ENCODE data around the gene EIF1B. TPM values are rescaled to one million over a fixed set of nuclear protein-coding genes. Genes with fewer than 3 reads are reported as not detected.
"Not testable (repeated sequence)": the region's sequence is repeated elsewhere in the genome, so short reads cannot be mapped to it uniquely, and the experiment has no call there.

The EIF1B gene
- total RNA-seq = 10 to 100 TPM; 47.0 to 49.2 TPM

DNA sequence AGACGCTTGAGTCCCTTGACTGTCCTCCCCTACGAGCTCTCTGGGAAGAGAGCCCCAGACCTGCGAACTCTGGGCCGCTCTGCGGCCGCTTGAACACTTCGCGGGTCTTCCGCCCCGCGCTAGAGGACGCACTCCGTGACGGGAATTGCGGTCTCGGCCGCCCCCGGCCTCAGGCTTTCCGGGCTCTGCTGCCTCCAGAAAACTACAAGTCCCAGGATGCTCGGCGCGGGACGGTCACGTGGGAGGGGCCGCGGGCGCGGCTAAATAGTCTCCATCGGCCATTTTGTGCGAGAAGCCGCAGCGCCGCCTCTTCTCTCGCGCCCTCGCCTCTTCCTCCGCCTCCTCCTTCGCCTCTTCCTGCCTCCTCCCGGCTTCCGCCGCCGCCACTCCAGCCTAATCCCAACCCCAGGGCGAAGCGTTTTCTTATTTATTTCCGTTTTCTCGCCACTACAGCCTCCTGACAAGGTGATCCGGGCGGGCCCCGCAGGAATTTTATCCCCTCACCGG, at the start of gene EIF1B:
Gene EIF1B (plus strand): TSS at position 290 of the 507 bp plus-strand sequence. CDS start 235 bp downstream, outside the sequence.
- Mint-ChIP-seq H3K27me3 (ENCODE audit: low read depth) (no peaks in the 10 kb centered on the region), H3K36me3 (ENCODE audit: low read depth) (peaks cover 20% of the 10 kb centered on the region), H3K4me1 (ENCODE audit: low read depth) (peaks cover 24% of the 10 kb centered on the region), H3K9me3 (no peaks in the 10 kb centered on the region), H3K27ac (peak within 1 kb of the TSS; percentile 98), H3K4me3 (peak within 1 kb of the TSS; percentile 99)
- peak; percentile 99 for DNase-seq
- CTCF ChIA-PET = interaction anchor here (0.6 to 8.1 kb wide), 8 partner anchors 9 to 197 kb away, joined by 3 to 59 read pairs (median 4); partner anchors contain the start of genes RPL14 and ZNF620
- intact Hi-C loops (cut with micrococcal nuclease) = loop anchor here (1.0 to 2.0 kb wide), 8 partner anchors 28 to 1653 kb away; partner anchors contain the start of genes RPL14, RPSA, ULK4 and ZNF621

DNA sequence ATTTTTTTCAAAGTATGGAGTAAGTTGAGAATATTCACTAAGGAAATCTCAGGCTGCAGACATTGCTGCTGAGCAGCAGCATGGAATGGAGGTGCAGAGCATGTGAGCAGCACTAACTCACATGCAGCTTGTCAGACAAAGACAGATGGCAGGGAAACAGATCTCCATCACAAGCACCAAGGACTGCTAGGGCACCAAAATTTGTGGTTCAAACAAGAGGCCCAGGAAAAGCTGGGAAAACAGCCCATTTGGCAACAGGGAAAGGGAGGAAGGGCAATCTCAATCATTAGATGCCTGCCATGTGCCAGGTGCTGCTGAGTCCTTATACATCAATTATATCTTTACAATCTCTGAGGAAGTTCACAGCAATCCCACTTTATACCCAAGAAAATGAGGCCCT, 47.2 kb upstream of the EIF1B start:
- no peak overlapping the region for H3K4me3 Mint-ChIP-seq
- H3K9me3 Mint-ChIP-seq = no peaks in the 10 kb centered on the region
- no peaks in the 10 kb centered on the region for H3K4me1 Mint-ChIP-seq (ENCODE audit: low read depth)
- intact Hi-C loops (cut with micrococcal nuclease) = no loop called here
- no peak for DNase-seq
- H3K27ac Mint-ChIP-seq = no peak overlapping the region
- H3K36me3 Mint-ChIP-seq (ENCODE audit: low read depth) = no peaks in the 10 kb centered on the region
- H3K27me3 Mint-ChIP-seq (ENCODE audit: low read depth) = no peaks in the 10 kb centered on the region
- CTCF ChIA-PET = no interaction called here

DNA sequence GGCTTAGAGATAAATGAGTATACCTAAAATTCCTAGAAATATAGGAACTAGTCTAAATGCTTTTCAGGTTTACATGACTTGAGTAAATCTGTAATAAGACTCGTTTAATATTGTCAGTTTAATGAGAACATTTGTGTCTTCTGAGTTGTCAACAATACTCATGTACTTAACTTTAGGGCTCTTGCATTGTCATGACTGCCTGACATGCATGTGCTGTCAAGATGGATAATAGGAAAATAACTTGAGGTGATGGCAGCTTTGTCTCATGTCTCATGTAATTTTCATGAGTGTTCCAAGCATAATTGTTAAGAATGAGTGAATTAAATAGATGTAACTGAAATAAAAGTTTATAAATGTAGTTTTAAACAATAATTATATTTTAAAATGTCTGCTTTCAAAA, 45.1 kb upstream of the EIF1B start:
- no peak for DNase-seq
- no peak overlapping the region for H3K27ac Mint-ChIP-seq

DNA sequence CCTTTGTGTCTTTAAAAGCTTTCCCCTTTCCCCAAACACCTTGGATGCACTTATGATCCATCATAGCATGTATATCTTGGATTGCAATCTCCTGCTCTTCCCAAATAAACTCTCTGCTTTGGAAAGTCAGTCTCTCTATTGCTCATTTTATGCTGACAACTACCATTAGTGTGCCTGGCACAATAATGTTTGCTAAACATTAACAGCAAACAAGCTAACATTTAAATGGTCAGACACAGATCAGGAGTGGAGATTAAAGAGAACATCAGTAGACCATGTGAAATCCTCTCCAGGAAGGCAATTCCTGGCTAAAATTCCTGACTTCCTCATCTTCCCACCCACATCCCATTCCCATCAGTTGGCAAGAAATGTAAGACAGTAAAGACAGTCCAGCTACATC, 44.3 kb upstream of the EIF1B start:
- Mint-ChIP-seq H3K4me3 (no peak overlapping the region), H3K27me3 (ENCODE audit: low read depth) (no peaks in the 10 kb centered on the region), H3K36me3 (ENCODE audit: low read depth) (no peaks in the 10 kb centered on the region), H3K9me3 (peaks cover 1% of the 10 kb centered on the region), H3K27ac (no peak overlapping the region), H3K4me1 (ENCODE audit: low read depth) (no peaks in the 10 kb centered on the region)
- DNase-seq = no peak
- CTCF ChIA-PET = interaction anchor here (1.5 kb wide), 1 partner anchor 13 kb away, joined by 4 read pairs; no protein-coding TSS in a partner anchor
- intact Hi-C loops (cut with micrococcal nuclease) = no loop called here

More for the DNA sequence above, 45.1 kb upstream of the EIF1B start:
- intact Hi-C loops (cut with micrococcal nuclease) = no loop called here
- Mint-ChIP-seq H3K4me1 (ENCODE audit: low read depth) (no peaks in the 10 kb centered on the region), H3K4me3 (no peak overlapping the region), H3K27me3 (ENCODE audit: low read depth) (no peaks in the 10 kb centered on the region), H3K36me3 (ENCODE audit: low read depth) (no peaks in the 10 kb centered on the region), H3K9me3 (no peaks in the 10 kb centered on the region)
- CTCF ChIA-PET = interaction anchor here (1.5 kb wide), 1 partner anchor 14 kb away, joined by 4 read pairs; no protein-coding TSS in a partner anchor

DNA sequence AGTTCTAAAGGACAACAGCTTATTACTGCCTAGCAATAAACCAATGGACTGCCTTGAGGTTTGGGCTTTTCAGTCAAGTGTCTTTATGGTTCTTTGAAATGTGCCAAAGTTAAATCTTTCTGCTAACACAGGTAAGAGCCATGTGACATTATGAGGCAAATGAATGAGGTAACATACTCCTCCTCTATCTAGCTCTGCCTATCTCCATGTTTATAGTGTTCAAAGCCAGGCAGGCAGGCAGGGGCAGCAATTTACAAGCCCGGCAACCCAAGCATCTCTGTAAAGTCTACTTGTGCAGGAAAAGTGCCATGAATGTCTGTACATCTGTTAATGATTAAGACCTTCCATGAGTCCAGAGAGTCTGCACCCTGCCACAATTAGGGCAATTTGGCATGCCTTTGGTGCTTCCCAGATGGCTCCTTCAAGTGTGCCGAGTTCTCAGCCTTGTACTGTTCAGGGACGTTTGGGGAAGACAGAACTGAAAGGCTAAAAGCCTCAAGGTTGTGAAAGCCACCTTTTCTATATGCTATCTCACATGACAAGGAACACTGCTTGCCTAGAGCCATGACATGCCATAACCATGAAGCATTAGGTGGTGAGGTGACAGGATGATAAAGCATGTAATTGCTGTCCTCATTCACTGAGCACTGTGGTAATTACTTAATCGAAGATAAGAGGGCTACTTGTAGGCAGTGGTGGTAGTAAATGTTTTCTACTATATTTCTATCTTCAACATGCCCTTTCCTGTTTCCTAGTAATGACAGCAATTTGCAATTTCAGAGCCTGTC, 41.4 kb upstream of the EIF1B start:
- Mint-ChIP-seq H3K36me3 (ENCODE audit: low read depth) (peaks cover 7% of the 10 kb centered on the region), H3K4me3 (no peak overlapping the region), H3K27ac (no peak overlapping the region), H3K27me3 (ENCODE audit: low read depth) (no peaks in the 10 kb centered on the region), H3K4me1 (ENCODE audit: low read depth) (no peaks in the 10 kb centered on the region), H3K9me3 (peaks cover 5% of the 10 kb centered on the region)
- DNase-seq = no peak
- intact Hi-C loops (cut with micrococcal nuclease) = no loop called here
- CTCF ChIA-PET = no interaction called here

DNA sequence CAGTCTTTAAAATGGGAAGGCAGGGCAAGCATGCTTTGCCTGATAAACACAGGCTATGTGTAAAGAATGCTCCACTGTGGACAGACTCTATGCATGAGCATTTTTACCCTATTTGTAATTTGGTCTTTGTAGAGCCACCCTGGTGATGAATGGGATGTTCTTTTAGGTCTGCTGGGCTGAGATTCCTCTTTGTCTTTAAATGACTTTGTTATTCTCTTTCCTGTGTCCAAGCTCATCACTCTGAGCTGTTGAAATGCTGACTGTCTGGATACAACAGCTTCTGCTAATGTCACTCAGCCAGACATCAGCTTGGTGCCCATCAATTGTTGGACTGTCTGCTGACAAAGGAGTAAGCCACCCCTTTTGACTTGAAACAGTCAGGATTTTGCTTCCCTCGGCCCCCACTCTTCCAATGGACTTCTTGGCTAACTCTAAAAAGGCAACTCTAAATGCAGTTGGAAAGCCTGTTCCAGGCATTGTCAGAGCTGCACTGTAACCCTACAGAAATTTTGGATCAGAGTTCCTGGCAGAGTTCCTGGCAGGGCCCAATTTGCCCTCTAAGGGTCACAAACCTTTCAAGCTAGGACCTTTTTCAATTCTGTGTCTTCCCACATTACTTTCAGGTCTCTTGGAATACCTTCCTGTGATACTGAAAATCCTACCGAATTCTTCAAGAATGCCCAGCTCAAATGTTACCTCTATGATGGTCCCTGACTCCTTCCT, 40.5 kb upstream of the EIF1B start:
- Mint-ChIP-seq H3K36me3 (ENCODE audit: low read depth) (peaks cover 7% of the 10 kb centered on the region), H3K4me3 (no peak overlapping the region), H3K4me1 (ENCODE audit: low read depth) (no peaks in the 10 kb centered on the region), H3K9me3 (peaks cover 5% of the 10 kb centered on the region), H3K27ac (no peak overlapping the region), H3K27me3 (ENCODE audit: low read depth) (no peaks in the 10 kb centered on the region)
- DNase-seq = no peak
- intact Hi-C loops (cut with micrococcal nuclease) = no loop called here
- CTCF ChIA-PET = no interaction called here

DNA sequence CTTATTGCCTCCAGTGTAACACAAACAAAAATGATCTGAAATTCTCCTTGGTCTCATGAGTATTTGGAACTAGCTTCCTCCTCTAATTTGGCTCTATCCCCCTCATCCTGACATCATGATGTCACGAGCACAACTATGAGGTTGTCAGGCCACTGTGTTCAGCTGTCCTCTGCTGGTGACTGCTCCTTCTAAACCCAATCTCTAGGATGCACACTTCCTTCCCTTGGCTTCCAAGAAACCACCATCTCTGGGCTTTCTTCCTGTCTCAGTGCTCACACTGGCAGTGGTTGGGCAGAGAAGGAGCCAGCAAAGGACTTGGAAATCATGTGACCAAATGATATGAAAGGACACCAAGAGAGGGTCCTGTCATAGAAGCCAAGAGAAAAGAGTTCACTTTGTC, 30.7 kb upstream of the EIF1B start:
- Mint-ChIP-seq H3K4me1 (ENCODE audit: low read depth) (no peaks in the 10 kb centered on the region), H3K27me3 (ENCODE audit: low read depth) (no peaks in the 10 kb centered on the region), H3K9me3 (peaks cover 5% of the 10 kb centered on the region), H3K27ac (no peak overlapping the region), H3K36me3 (ENCODE audit: low read depth) (peaks cover 4% of the 10 kb centered on the region), H3K4me3 (no peak overlapping the region)
- intact Hi-C loops (cut with micrococcal nuclease) = no loop called here
- no peak for DNase-seq
- CTCF ChIA-PET = interaction anchor here (1.6 kb wide), 1 partner anchor 14 kb away, joined by 4 read pairs; no protein-coding TSS in a partner anchor

DNA sequence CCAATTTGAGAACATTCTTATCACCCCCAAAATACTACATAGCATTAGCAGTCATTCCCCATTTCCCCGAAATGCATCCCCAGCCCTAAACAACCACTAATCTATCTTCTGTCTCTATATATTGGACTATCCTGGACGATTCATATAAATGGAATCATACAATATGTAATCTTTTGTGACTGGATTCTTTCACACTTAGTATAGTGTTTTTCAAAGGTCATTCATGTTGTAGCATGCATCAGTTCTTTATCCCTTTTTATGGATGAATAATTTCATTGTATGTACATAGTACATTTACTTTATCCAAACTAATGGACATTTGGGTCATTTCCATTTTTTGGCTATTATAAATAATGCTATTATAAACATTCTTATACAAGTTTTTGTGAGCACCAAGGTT, 27.5 kb upstream of the EIF1B start:
- CTCF ChIA-PET = no interaction called here
- DNase-seq = no peak
- intact Hi-C loops (cut with micrococcal nuclease) = no loop called here
- Mint-ChIP-seq H3K4me3 (no peak overlapping the region), H3K36me3 (ENCODE audit: low read depth) (peaks cover 3% of the 10 kb centered on the region), H3K9me3 (peaks cover 2% of the 10 kb centered on the region), H3K27ac (no peak overlapping the region), H3K27me3 (ENCODE audit: low read depth) (no peaks in the 10 kb centered on the region), H3K4me1 (ENCODE audit: low read depth) (no peaks in the 10 kb centered on the region)

DNA sequence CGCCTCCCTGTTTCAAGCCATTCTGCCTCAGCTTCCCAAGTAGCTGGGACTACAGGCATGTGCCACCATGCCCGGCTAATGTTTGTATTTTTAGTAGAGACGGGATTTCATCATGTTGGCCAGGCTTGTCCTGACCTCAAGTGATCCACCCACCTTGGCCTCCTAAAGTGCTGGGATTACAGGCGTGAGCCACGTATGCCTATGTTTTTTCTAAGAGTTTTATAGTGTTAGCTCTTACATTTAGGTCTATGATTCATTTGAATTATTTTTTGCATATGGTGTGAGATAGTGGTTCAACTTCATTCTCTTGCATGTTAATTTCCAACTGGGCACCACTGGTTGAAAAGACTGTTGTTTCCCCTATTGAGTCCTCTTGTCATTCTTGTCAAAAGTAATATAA, 26.4 kb upstream of the EIF1B start:
- DNase-seq; H3K4me3 Mint-ChIP-seq; H3K27me3 Mint-ChIP-seq (ENCODE audit: low read depth); H3K27ac Mint-ChIP-seq; H3K4me1 Mint-ChIP-seq (ENCODE audit: low read depth); H3K36me3 Mint-ChIP-seq (ENCODE audit: low read depth); intact Hi-C loops (cut with micrococcal nuclease); H3K9me3 Mint-ChIP-seq: not testable (repeated sequence)
- CTCF ChIA-PET = interaction anchor here (0.7 kb wide), 1 partner anchor 91 kb away, joined by 4 read pairs; no protein-coding TSS in a partner anchor

DNA sequence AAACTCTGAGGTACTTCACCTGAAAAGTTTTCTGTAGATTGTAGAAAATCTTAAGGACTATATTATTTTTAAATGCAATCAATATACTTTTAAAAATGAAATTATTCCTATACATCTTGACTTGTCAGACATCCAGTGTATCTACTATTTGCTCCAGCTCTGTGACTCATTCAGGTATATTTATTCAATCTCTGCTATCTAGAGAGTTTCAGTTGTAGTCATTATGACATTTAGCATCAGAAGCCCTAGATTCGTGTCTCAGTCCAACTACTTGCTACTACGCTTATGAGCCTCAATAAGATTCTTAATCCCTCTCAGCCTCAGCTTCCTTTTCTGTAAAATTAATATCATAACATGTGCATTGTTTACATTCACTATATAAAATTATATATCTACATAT, 22.3 kb upstream of the EIF1B start:
- intact Hi-C loops (cut with micrococcal nuclease) = no loop called here
- Mint-ChIP-seq H3K27me3 (ENCODE audit: low read depth) (no peaks in the 10 kb centered on the region), H3K36me3 (ENCODE audit: low read depth) (peaks cover 21% of the 10 kb centered on the region), H3K27ac (no peak overlapping the region), H3K4me3 (no peak overlapping the region), H3K9me3 (peaks cover 5% of the 10 kb centered on the region), H3K4me1 (ENCODE audit: low read depth) (no peaks in the 10 kb centered on the region)
- CTCF ChIA-PET = no interaction called here
- DNase-seq = no peak

DNA sequence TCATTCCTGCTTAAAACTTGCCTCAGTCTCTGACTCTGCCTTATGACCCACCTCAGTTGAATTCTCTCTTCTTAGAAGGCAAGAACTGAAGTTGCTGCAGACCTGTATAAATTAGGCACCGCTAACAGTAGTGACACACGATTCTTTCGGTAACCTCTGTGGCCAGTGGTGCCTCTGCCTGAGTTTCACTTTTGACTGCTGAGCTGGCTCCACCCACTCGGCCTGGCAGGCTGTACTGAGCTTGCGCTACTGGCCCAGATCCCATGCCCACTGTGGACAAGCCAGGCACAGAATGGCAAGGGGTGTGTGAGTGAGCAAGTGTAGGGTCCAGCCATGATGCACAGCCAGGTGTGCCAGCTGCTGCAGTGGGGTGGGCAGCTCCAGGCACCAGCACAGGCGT, 19.1 kb upstream of the EIF1B start:
- no peaks in the 10 kb centered on the region for H3K4me1 Mint-ChIP-seq (ENCODE audit: low read depth)
- no peak overlapping the region for H3K4me3 Mint-ChIP-seq
- CTCF ChIA-PET = no interaction called here
- H3K27ac Mint-ChIP-seq = no peak overlapping the region
- no peaks in the 10 kb centered on the region for H3K27me3 Mint-ChIP-seq (ENCODE audit: low read depth)
- H3K36me3 Mint-ChIP-seq (ENCODE audit: low read depth) = peaks cover 26% of the 10 kb centered on the region
- no peak for DNase-seq
- intact Hi-C loops (cut with micrococcal nuclease) = no loop called here
- H3K9me3 Mint-ChIP-seq = peaks cover 5% of the 10 kb centered on the region

DNA sequence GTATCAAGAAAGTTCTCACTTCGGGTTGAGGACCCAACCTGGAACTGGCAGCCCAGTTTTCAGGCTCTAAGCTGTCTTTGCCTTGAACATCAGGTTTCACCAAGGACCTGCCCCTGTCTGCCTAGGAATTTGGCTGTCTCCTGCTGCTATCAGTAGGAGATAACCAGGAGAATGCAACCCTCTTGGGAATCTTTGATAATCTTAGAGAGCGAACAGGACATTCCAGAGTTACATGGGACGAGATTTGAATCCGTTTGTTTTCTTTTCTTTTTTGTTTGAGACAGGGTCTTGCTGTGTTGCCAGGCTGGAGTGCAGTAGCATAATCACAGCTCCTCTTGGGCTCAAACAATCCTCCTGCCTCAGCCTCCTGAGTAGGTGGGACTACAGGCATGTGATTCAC, 18.0 kb upstream of the EIF1B start:
- CTCF ChIA-PET = no interaction called here
- no peaks in the 10 kb centered on the region for H3K27me3 Mint-ChIP-seq (ENCODE audit: low read depth)
- no peaks in the 10 kb centered on the region for H3K4me1 Mint-ChIP-seq (ENCODE audit: low read depth)

More for the DNA sequence above, 18.0 kb upstream of the EIF1B start:
- Mint-ChIP-seq H3K27ac (no peak overlapping the region), H3K36me3 (ENCODE audit: low read depth) (peaks cover 30% of the 10 kb centered on the region), H3K4me3 (no peak overlapping the region), H3K9me3 (peaks cover 5% of the 10 kb centered on the region)
- intact Hi-C loops (cut with micrococcal nuclease) = no loop called here
- no peak for DNase-seq
